Measurements from ENCODE around the gene SLC4A7.

The SLC4A7 gene

DNA sequence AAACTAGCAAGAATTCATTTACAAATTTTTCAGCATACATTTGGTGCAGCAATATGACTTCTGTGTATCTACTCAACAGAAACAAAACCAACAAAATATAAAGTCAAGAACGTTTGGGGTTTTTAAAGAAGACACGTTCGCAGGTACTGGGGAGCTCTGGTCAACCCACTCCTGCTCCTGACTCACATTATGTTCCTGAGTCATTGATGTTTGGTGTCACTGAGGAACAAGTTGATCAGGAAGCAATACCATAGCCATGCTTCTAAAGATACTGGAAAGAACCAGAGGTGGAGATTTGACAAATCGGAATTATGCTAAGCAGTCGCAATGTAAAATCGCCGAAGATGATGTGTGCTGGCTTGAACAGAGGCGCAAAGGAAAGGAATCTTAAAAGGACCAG lies 22.0 kb downstream of the SLC4A7 start:
- Histone ChIP-seq H2BK12ac (ENCODE audit: low read length) (no peak overlapping the region), H3K79me2 (ENCODE audit: control insufficient read depth, insufficient read depth, low read length, poor library complexity) (peaks cover 9% of the 10 kb centered on the region), H3K18ac (ENCODE audit: low read length) (no peak overlapping the region), H3K4ac (ENCODE audit: low read depth, low read length) (no peak overlapping the region), H3K4me2 (ENCODE audit: low read length) (no peak overlapping the region), H3K4me1 (ENCODE audit: control insufficient read depth in 1 of 2, insufficient read depth in 2 of 2, low read length in 2 of 2) (no peaks in the 10 kb centered on the region), H3K36me3 (ENCODE audit: control insufficient read depth in 1 of 2, insufficient read depth in 2 of 2, low read length in 2 of 2) (no peaks in the 10 kb centered on the region), H2BK5ac (ENCODE audit: low read depth, low read length, poor library complexity) (no peak overlapping the region), H3K27me3 (ENCODE audit: insufficient read depth, low read length) (no peaks in the 10 kb centered on the region), H4K91ac (ENCODE audit: low read depth, low read length) (no peak overlapping the region), H2AFZ (ENCODE audit: insufficient read depth, low read length, poor library complexity) (no peak overlapping the region), H4K12ac (ENCODE audit: low read depth, low read length) (no peak overlapping the region), H3K9ac (ENCODE audit: low read length) (no peak overlapping the region), H2BK120ac (ENCODE audit: insufficient read depth, low read length, poor library complexity) (no peak overlapping the region), H3K79me1 (ENCODE audit: low read length) (no peaks in the 10 kb centered on the region), H2AK5ac (ENCODE audit: low read length) (no peak overlapping the region), H4K8ac (ENCODE audit: low read depth, low read length) (no peak overlapping the region), H3K23ac (ENCODE audit: low read length) (no peak overlapping the region), H3K4me3 (ENCODE audit: low read depth, low read length) (no peak overlapping the region), H3K9me3 (ENCODE audit: insufficient read depth, low read depth, low read length) (no peaks in the 10 kb centered on the region), H3K14ac (ENCODE audit: low read length) (no peak overlapping the region), H3K27ac (ENCODE audit: low read depth, low read length) (no peak overlapping the region)
- no CpG with 5 or more reads among the region's 8 CpGs for WGBS (ENCODE audit: extremely low coverage, insufficient coverage, insufficient read length)
- DNase-seq, result peak in 1 of 2 donors; percentile 22

DNA sequence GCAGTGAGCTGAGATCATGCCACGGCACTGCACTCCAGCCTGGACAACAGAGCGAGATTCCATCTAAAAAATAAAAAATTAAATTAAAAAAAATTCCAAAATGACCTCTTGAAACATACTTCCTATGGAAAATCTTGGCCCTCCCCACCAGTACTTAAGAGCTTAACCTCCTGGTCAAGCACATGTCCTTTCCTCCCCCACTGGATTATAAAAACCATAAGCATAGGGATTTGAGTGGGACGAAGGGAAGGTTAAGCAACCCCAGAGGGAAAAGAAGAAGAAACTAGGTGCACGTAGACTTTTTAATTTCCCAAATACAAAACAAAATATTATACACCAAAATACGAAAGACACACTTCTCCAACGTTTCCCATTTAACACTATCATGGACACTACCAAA lies 25.3 kb downstream of the SLC4A7 start:
- H4K12ac ChIP-seq (ENCODE audit: low read depth, low read length), result no peak overlapping the region
- no peak overlapping the region for H2BK120ac ChIP-seq (ENCODE audit: insufficient read depth, low read length, poor library complexity)
- H3K18ac ChIP-seq (ENCODE audit: low read length), result no peak overlapping the region
- H2AK5ac ChIP-seq (ENCODE audit: low read length), result no peak overlapping the region
- H3K79me2 ChIP-seq (ENCODE audit: control insufficient read depth, insufficient read depth, low read length, poor library complexity), result peaks cover 6% of the 10 kb centered on the region
- no peak overlapping the region for H3K4me3 ChIP-seq (ENCODE audit: low read depth, low read length)
- no peaks in the 10 kb centered on the region for H3K79me1 ChIP-seq (ENCODE audit: low read length)
- no peak for DNase-seq
- no peak overlapping the region for H4K91ac ChIP-seq (ENCODE audit: low read depth, low read length)
- H3K27me3 ChIP-seq (ENCODE audit: insufficient read depth, low read length), result no peaks in the 10 kb centered on the region
- no peaks in the 10 kb centered on the region for H3K36me3 ChIP-seq (ENCODE audit: control insufficient read depth in 1 of 2, insufficient read depth in 2 of 2, low read length in 2 of 2)
- H3K4ac ChIP-seq (ENCODE audit: low read depth, low read length), result no peak overlapping the region
- no peak overlapping the region for H4K8ac ChIP-seq (ENCODE audit: low read depth, low read length)
- WGBS (ENCODE audit: extremely low coverage, insufficient coverage, insufficient read length), result 100% methylated on average over 2 of the region's 6 CpGs
- H2BK5ac ChIP-seq (ENCODE audit: low read depth, low read length, poor library complexity), result no peak overlapping the region
- H3K4me2 ChIP-seq (ENCODE audit: low read length), result no peak overlapping the region
- no peak overlapping the region for H2AFZ ChIP-seq (ENCODE audit: insufficient read depth, low read length, poor library complexity)
- H3K9me3 ChIP-seq (ENCODE audit: insufficient read depth, low read depth, low read length), result no peaks in the 10 kb centered on the region
- no peaks in the 10 kb centered on the region for H3K4me1 ChIP-seq (ENCODE audit: control insufficient read depth in 1 of 2, insufficient read depth in 2 of 2, low read length in 2 of 2)
- no peak overlapping the region for H3K27ac ChIP-seq (ENCODE audit: low read depth, low read length)
- no peak overlapping the region for H2BK12ac ChIP-seq (ENCODE audit: low read length)
- H3K9ac ChIP-seq (ENCODE audit: low read length), result no peak overlapping the region
- H3K23ac ChIP-seq (ENCODE audit: low read length), result no peak overlapping the region
- H3K14ac ChIP-seq (ENCODE audit: low read length), result no peak overlapping the region

DNA sequence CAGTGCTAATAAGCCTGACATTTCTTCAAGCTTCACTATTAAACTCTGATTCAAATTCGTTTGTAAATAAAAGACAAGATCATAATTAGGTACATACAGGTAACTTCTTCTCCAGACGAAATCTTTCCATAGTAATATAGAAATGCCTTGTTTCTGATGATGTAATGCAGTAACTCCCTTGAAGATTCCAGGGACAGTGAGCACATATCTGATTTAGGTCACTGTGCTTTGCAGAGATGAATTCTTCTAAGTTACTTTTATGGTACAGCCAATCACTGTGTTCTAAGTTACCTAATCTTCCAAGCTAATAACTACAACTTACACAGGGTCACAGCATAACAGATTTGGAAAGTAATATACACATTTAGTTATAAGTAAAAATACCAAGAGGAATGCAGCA lies 27.6 kb downstream of the SLC4A7 start:
- H3K79me1 ChIP-seq (ENCODE audit: low read length), result no peaks in the 10 kb centered on the region
- H3K4ac ChIP-seq (ENCODE audit: low read depth, low read length), result no peak overlapping the region
- H2BK12ac ChIP-seq (ENCODE audit: low read length), result no peak overlapping the region
- H2BK120ac ChIP-seq (ENCODE audit: insufficient read depth, low read length, poor library complexity), result no peak overlapping the region
- H3K79me2 ChIP-seq (ENCODE audit: control insufficient read depth, insufficient read depth, low read length, poor library complexity), result no peaks in the 10 kb centered on the region
- H3K36me3 ChIP-seq (ENCODE audit: control insufficient read depth in 1 of 2, insufficient read depth in 2 of 2, low read length in 2 of 2), result no peaks in the 10 kb centered on the region
- no peak overlapping the region for H3K4me2 ChIP-seq (ENCODE audit: low read length)
- no peak overlapping the region for H3K4me3 ChIP-seq (ENCODE audit: low read depth, low read length)
- no peaks in the 10 kb centered on the region for H3K27me3 ChIP-seq (ENCODE audit: insufficient read depth, low read length)
- peak; percentile 4 to 55 for DNase-seq
- H3K9me3 ChIP-seq (ENCODE audit: insufficient read depth, low read depth, low read length), result no peaks in the 10 kb centered on the region
- no peak overlapping the region for H2AFZ ChIP-seq (ENCODE audit: insufficient read depth, low read length, poor library complexity)
- no peak overlapping the region for H3K9ac ChIP-seq (ENCODE audit: low read length)
- WGBS (ENCODE audit: extremely low coverage, insufficient coverage, insufficient read length), result no CpG with 5 or more reads among the region's 2 CpGs
- H4K91ac ChIP-seq (ENCODE audit: low read depth, low read length), result no peak overlapping the region
- no peaks in the 10 kb centered on the region for H3K4me1 ChIP-seq (ENCODE audit: control insufficient read depth in 1 of 2, insufficient read depth in 2 of 2, low read length in 2 of 2)
- no peak overlapping the region for H3K27ac ChIP-seq (ENCODE audit: low read depth, low read length)
- no peak overlapping the region for H3K18ac ChIP-seq (ENCODE audit: low read length)
- H3K23ac ChIP-seq (ENCODE audit: low read length), result no peak overlapping the region
- no peak overlapping the region for H3K14ac ChIP-seq (ENCODE audit: low read length)
- H4K8ac ChIP-seq (ENCODE audit: low read depth, low read length), result no peak overlapping the region
- no peak overlapping the region for H4K12ac ChIP-seq (ENCODE audit: low read depth, low read length)
- no peak overlapping the region for H2BK5ac ChIP-seq (ENCODE audit: low read depth, low read length, poor library complexity)
- H2AK5ac ChIP-seq (ENCODE audit: low read length), result no peak overlapping the region

DNA sequence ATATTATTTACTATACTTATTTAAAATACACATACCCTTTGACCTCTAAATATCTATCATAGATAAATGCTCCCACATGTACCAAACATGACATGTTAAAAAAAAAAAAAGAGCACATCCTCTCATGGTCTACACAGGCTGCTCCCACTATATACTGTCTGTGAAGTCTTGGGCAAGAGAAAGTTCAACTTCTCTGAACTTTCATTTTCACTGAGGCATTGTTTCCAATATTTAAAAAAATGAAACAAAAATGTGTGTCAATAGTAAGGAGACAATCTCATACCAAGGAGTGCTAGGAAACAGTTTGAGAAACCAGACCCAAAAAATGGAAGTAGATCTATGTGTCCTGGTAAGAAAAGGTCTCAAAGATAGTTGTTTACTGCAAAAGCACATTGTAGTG lies 29.3 kb downstream of the SLC4A7 start:
- no peak overlapping the region for H3K18ac ChIP-seq (ENCODE audit: low read length)
- no peaks in the 10 kb centered on the region for H3K36me3 ChIP-seq (ENCODE audit: control insufficient read depth in 1 of 2, insufficient read depth in 2 of 2, low read length in 2 of 2)
- no peak overlapping the region for H3K23ac ChIP-seq (ENCODE audit: low read length)
- no peak overlapping the region for H2BK5ac ChIP-seq (ENCODE audit: low read depth, low read length, poor library complexity)
- no peak overlapping the region for H3K14ac ChIP-seq (ENCODE audit: low read length)
- H4K12ac ChIP-seq (ENCODE audit: low read depth, low read length), result no peak overlapping the region
- H2BK12ac ChIP-seq (ENCODE audit: low read length), result no peak overlapping the region
- no peaks in the 10 kb centered on the region for H3K27me3 ChIP-seq (ENCODE audit: insufficient read depth, low read length)
- no peak for DNase-seq
- H3K79me1 ChIP-seq (ENCODE audit: low read length), result no peaks in the 10 kb centered on the region
- no peaks in the 10 kb centered on the region for H3K79me2 ChIP-seq (ENCODE audit: control insufficient read depth, insufficient read depth, low read length, poor library complexity)
- no peaks in the 10 kb centered on the region for H3K9me3 ChIP-seq (ENCODE audit: insufficient read depth, low read depth, low read length)
- H3K4ac ChIP-seq (ENCODE audit: low read depth, low read length), result no peak overlapping the region
- no peak overlapping the region for H4K8ac ChIP-seq (ENCODE audit: low read depth, low read length)
- no peak overlapping the region for H4K91ac ChIP-seq (ENCODE audit: low read depth, low read length)
- H3K4me2 ChIP-seq (ENCODE audit: low read length), result no peak overlapping the region
- H2BK120ac ChIP-seq (ENCODE audit: insufficient read depth, low read length, poor library complexity), result no peak overlapping the region
- H2AFZ ChIP-seq (ENCODE audit: insufficient read depth, low read length, poor library complexity), result no peak overlapping the region
- no peak overlapping the region for H2AK5ac ChIP-seq (ENCODE audit: low read length)
- H3K4me3 ChIP-seq (ENCODE audit: low read depth, low read length), result no peak overlapping the region
- H3K27ac ChIP-seq (ENCODE audit: low read depth, low read length), result no peak overlapping the region
- no peak overlapping the region for H3K9ac ChIP-seq (ENCODE audit: low read length)
- no peaks in the 10 kb centered on the region for H3K4me1 ChIP-seq (ENCODE audit: control insufficient read depth in 1 of 2, insufficient read depth in 2 of 2, low read length in 2 of 2)

DNA sequence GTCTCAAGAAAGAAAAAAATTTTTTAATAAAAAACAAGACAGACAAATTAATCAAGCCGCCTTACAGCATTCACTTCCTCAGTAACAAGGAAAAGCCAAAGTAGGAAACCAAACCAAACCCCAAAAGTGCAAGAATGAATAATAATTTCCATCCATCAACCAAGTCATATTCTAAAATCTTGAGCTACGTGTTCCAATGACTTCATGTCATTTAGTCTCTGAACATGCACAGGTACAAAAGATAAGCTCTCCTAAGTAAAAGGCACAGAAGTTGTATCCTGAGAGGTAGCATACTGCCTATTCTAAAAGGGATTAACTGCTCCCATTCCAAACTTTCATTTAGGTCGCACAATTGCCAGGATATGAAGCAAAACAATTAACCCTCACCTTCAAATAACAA lies 29.7 kb downstream of the SLC4A7 start:
- no peaks in the 10 kb centered on the region for H3K79me1 ChIP-seq (ENCODE audit: low read length)
- H4K12ac ChIP-seq (ENCODE audit: low read depth, low read length), result no peak overlapping the region
- WGBS (ENCODE audit: extremely low coverage, insufficient coverage, insufficient read length), result no CpG with 5 or more reads among the region's 3 CpGs
- no peak overlapping the region for H3K18ac ChIP-seq (ENCODE audit: low read length)
- no peak overlapping the region for H2BK12ac ChIP-seq (ENCODE audit: low read length)
- H3K9me3 ChIP-seq (ENCODE audit: insufficient read depth, low read depth, low read length), result no peaks in the 10 kb centered on the region
- H3K4me2 ChIP-seq (ENCODE audit: low read length), result no peak overlapping the region
- no peak overlapping the region for H4K91ac ChIP-seq (ENCODE audit: low read depth, low read length)
- no peak overlapping the region for H3K14ac ChIP-seq (ENCODE audit: low read length)
- no peak overlapping the region for H2BK120ac ChIP-seq (ENCODE audit: insufficient read depth, low read length, poor library complexity)
- H3K36me3 ChIP-seq (ENCODE audit: control insufficient read depth in 1 of 2, insufficient read depth in 2 of 2, low read length in 2 of 2), result no peaks in the 10 kb centered on the region
- no peaks in the 10 kb centered on the region for H3K27me3 ChIP-seq (ENCODE audit: insufficient read depth, low read length)
- no peak for DNase-seq
- no peak overlapping the region for H3K27ac ChIP-seq (ENCODE audit: low read depth, low read length)
- no peak overlapping the region for H2BK5ac ChIP-seq (ENCODE audit: low read depth, low read length, poor library complexity)
- no peak overlapping the region for H2AK5ac ChIP-seq (ENCODE audit: low read length)
- no peak overlapping the region for H3K23ac ChIP-seq (ENCODE audit: low read length)
- no peaks in the 10 kb centered on the region for H3K4me1 ChIP-seq (ENCODE audit: control insufficient read depth in 1 of 2, insufficient read depth in 2 of 2, low read length in 2 of 2)
- no peak overlapping the region for H2AFZ ChIP-seq (ENCODE audit: insufficient read depth, low read length, poor library complexity)
- no peak overlapping the region for H3K4ac ChIP-seq (ENCODE audit: low read depth, low read length)
- no peak overlapping the region for H3K9ac ChIP-seq (ENCODE audit: low read length)
- no peak overlapping the region for H4K8ac ChIP-seq (ENCODE audit: low read depth, low read length)
- no peaks in the 10 kb centered on the region for H3K79me2 ChIP-seq (ENCODE audit: control insufficient read depth, insufficient read depth, low read length, poor library complexity)
- no peak overlapping the region for H3K4me3 ChIP-seq (ENCODE audit: low read depth, low read length)

Data from trophoblast cell (in vitro differentiated cells and primary cell).